Neural progenitor cell (in vitro differentiated cells): ENCODE measurements around the gene LAMTOR1. TPM values are rescaled to one million over a fixed set of nuclear protein-coding genes. Genes with fewer than 3 reads are reported as not detected.

Experiments
- DNase-seq: peaks from one replicate; pipeline ENCODE4 v3.0.0-alpha.2; 2016; ENCODE audit warnings: low spot score
- H2AFZ ChIP-seq: fragments of 200-600 bp; sonication (generic); replicated peaks from 2 replicates; pipeline ENCODE4 v1.6.1; 2016; ENCODE audit warnings: antibody characterized with exemption
- H3F3A ChIP-seq: fragments of 200-600 bp; sonication (generic); 2 replicates; pipeline ENCODE4 v1.6.1; 2016; ENCODE audit warnings: antibody characterized with exemption, low read depth
- H3K27ac ChIP-seq: fragments of 200-600 bp; sonication (generic); 2 replicates; pipeline ENCODE4 v1.5.1; 2016; ENCODE audit warnings: mild to moderate bottlenecking
- H3K27me3 ChIP-seq: fragments of 200-600 bp; sonication (generic); 2 replicates; pipeline ENCODE4 v1.6.1; 2016; ENCODE audit warnings: mild to moderate bottlenecking, moderate library complexity
- H3K36me3 ChIP-seq: fragments of 200-600 bp; sonication (generic); 2 replicates; pipeline ENCODE4 v1.5.1; 2016
- H3K4me1 ChIP-seq: fragments of 200-600 bp; sonication (generic); 2 replicates; pipeline ENCODE4 v1.6.1; 2016; ENCODE audit warnings: mixed run types
- H3K4me2 ChIP-seq: fragments of 200-600 bp; sonication (generic); 2 replicates; pipeline ENCODE4 v1.6.1; 2016
- H3K4me3 ChIP-seq: fragments of 200-600 bp; sonication (generic); 2 replicates; pipeline ENCODE4 v1.5.1; 2016
- H3K79me2 ChIP-seq: fragments of 200-600 bp; sonication (generic); 2 replicates; pipeline ENCODE4 v1.6.1; 2016; ENCODE audit warnings: low read depth
- H3K9ac ChIP-seq: fragments of 200-600 bp; sonication (generic); 2 replicates; pipeline ENCODE4 v1.6.1; 2016
- H3K9me3 ChIP-seq: fragments of 200-600 bp; sonication (generic); 2 replicates; pipeline ENCODE4 v1.5.1; 2016; ENCODE audit warnings: low read depth
- H4K20me1 ChIP-seq: fragments of 200-600 bp; sonication (generic); 2 replicates; pipeline ENCODE4 v1.6.1; 2016; ENCODE audit warnings: low read depth
- H3K27ac Mint-ChIP-seq: 3 replicates; pipeline ENCODE4 v1.8.0; 2021; ENCODE audit warnings: mixed read lengths
- H3K27me3 Mint-ChIP-seq: 2 replicates; pipeline ENCODE4 v1.8.0; 2022; ENCODE audit warnings: low read depth, mild to moderate bottlenecking, inconsistent platforms, moderate library complexity, mixed read lengths; ENCODE audit not compliant: insufficient read depth
- H3K36me3 Mint-ChIP-seq: 3 replicates; pipeline ENCODE4 v1.8.0; 2021; ENCODE audit warnings: mixed read lengths
- H3K4me1 Mint-ChIP-seq: 3 replicates; pipeline ENCODE4 v1.8.0; 2021; ENCODE audit warnings: mixed read lengths
- H3K4me3 Mint-ChIP-seq: 3 replicates; pipeline ENCODE4 v1.8.0; 2021; ENCODE audit warnings: mild to moderate bottlenecking, moderate library complexity, mixed read lengths
- H3K9me3 Mint-ChIP-seq: 3 replicates; pipeline ENCODE4 v1.8.0; 2020; ENCODE audit warnings: mixed read lengths
- EZH2 ChIP-seq: fragments of 200-600 bp; sonication (generic); IDR thresholded peaks from 2 replicates; pipeline ENCODE4 v1.6.1; 2017; ENCODE audit warnings: antibody characterized with exemption, mild to moderate bottlenecking, moderate library complexity
- EZH2phosphoT487 ChIP-seq: fragments of 200-600 bp; sonication (generic); IDR thresholded peaks from 2 replicates; pipeline ENCODE4 v1.6.1; 2017; ENCODE audit warnings: antibody characterized with exemption
- total RNA-seq: library from RNA; depleted of rRNA; stranded (reverse); fragments of >200 nt; gene quantifications from 2 replicates; pipeline ENCODE4 v1.2.3, GENCODE V29; 2015; ENCODE audit warnings: low replicate concordance
- TF ChIP-seq, protein P1 (sequence below): fragments of 200-600 bp; sonication (generic); IDR thresholded peaks from 2 replicates; pipeline ENCODE4 v1.5.1; 2017; ENCODE audit warnings: antibody characterized with exemption, mild to moderate bottlenecking

The LAMTOR1 gene
- total RNA-seq, 1 donor from 2014 or later: 41.6 TPM

DNA sequence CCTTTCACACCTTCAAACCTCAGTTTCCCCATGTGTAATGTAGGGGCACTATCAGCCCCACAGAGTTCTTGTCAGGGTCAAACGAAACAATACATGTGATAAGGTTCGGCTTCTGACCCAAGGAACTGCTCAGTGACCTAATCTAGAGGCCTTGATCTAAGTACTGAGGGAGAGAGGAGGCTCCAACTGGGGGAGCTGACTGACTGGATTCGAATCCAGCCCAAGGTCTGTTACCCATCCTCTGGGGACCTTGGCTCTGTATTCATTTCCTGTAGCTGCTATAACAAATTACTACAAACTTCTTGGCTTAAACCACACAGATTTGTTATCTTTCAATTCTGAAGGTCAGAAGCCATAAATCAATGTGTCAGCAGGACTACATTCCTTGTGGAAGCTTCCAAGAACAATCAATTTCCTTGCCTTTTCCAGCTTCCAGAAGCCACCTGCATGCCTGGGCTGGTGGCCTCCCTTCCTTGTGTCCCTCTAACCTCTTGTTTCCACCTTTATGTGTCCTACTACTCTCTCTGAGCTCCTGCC is 20.1 kb upstream of the LAMTOR1 start:
- Histone ChIP-seq H4K20me1 (no peaks in the 10 kb centered on the region), H3K27ac (no peak overlapping the region), H3K79me2 (no peaks in the 10 kb centered on the region), H3K4me2 (no peak overlapping the region), H3K9ac (no peak overlapping the region), H2AFZ (no peak overlapping the region), H3F3A (no peaks in the 10 kb centered on the region), H3K9me3 (peaks cover 9% of the 10 kb centered on the region), H3K4me3 (no peak overlapping the region), H3K4me1 (no peaks in the 10 kb centered on the region), H3K27me3 (no peaks in the 10 kb centered on the region), H3K36me3 (no peaks in the 10 kb centered on the region)
- Mint-ChIP-seq H3K27ac (no peak overlapping the region), H3K4me3 (no peak overlapping the region), H3K36me3 (no peaks in the 10 kb centered on the region), H3K27me3 (peaks cover 6% of the 10 kb centered on the region), H3K9me3 (peaks cover 4% of the 10 kb centered on the region), H3K4me1 (no peaks in the 10 kb centered on the region)
- no peak for TF ChIP-seq EZH2phosphoT487
- no peak for TF ChIP-seq EZH2
- TF ChIP-seq, protein P1, sequence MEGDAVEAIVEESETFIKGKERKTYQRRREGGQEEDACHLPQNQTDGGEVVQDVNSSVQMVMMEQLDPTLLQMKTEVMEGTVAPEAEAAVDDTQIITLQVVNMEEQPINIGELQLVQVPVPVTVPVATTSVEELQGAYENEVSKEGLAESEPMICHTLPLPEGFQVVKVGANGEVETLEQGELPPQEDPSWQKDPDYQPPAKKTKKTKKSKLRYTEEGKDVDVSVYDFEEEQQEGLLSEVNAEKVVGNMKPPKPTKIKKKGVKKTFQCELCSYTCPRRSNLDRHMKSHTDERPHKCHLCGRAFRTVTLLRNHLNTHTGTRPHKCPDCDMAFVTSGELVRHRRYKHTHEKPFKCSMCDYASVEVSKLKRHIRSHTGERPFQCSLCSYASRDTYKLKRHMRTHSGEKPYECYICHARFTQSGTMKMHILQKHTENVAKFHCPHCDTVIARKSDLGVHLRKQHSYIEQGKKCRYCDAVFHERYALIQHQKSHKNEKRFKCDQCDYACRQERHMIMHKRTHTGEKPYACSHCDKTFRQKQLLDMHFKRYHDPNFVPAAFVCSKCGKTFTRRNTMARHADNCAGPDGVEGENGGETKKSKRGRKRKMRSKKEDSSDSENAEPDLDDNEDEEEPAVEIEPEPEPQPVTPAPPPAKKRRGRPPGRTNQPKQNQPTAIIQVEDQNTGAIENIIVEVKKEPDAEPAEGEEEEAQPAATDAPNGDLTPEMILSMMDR: no peak
- DNase-seq: no peak

DNA sequence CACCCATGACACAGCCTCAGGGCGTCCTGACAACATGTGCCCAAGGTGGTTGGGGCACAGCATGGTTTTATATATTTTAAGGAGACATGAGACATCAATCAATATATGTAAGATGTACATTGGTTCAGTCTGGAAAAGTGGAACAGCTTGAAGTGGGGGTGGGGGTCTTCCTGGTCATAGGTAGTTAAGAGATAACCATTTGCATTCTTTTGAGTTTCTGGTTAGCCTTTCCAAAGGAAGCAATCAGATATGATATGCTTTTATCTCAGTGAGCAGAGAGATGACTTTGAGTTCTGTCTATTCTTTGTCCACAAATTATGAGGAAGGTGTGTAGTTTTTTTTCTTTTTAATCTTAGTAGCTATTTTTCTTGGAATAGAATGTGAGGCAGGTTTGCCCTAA is 19.5 kb upstream of the LAMTOR1 start:
- Mint-ChIP-seq H3K27me3 (peaks cover 4% of the 10 kb centered on the region), H3K27ac (no peak overlapping the region)

DNA sequence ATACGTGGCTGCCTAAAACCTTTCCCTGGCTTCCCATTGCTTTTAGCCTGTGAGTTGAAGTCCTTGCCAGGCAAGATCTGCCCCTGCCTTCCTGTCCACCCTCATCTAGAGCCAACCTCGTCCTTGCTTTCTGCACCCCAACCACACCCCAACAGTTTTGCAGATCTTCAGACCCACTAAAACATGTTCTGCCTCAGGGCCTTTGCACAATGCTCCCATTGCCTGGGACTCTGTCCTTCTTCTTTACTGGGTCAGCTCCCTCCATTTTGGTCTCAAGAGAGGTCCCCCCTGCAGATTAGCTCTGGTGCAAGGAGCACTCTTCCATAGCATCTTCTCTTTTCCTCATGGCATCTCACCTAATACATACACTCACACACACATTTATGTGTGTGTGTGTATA is 17.8 kb upstream of the LAMTOR1 start:
- DNase-seq: no peak
- TF ChIP-seq EZH2: no peak
- TF ChIP-seq EZH2phosphoT487: no peak
- TF ChIP-seq, protein P1: no peak
- Histone ChIP-seq H2AFZ (no peak overlapping the region), H3K4me1 (no peaks in the 10 kb centered on the region), H4K20me1 (no peaks in the 10 kb centered on the region), H3K4me2 (no peak overlapping the region), H3K27me3 (peaks cover 18% of the 10 kb centered on the region), H3K9ac (no peak overlapping the region), H3K4me3 (no peak overlapping the region), H3K9me3 (no peaks in the 10 kb centered on the region), H3F3A (no peaks in the 10 kb centered on the region), H3K36me3 (no peaks in the 10 kb centered on the region), H3K79me2 (no peaks in the 10 kb centered on the region), H3K27ac (no peak overlapping the region)
- Mint-ChIP-seq H3K4me1 (no peaks in the 10 kb centered on the region), H3K27ac (no peak overlapping the region), H3K4me3 (no peak overlapping the region), H3K9me3 (no peaks in the 10 kb centered on the region), H3K27me3 (peaks cover 4% of the 10 kb centered on the region), H3K36me3 (no peaks in the 10 kb centered on the region)

More for the DNA sequence above, 19.5 kb upstream of the LAMTOR1 start:
- Histone ChIP-seq H3K36me3 (no peaks in the 10 kb centered on the region), H3K4me2 (no peak overlapping the region), H2AFZ (no peak overlapping the region), H3K9ac (no peak overlapping the region), H3K4me1 (no peaks in the 10 kb centered on the region), H3K79me2 (no peaks in the 10 kb centered on the region), H3K27me3 (peaks cover 2% of the 10 kb centered on the region), H3K4me3 (no peak overlapping the region), H3K27ac (no peak overlapping the region), H3K9me3 (peaks cover 6% of the 10 kb centered on the region), H4K20me1 (no peaks in the 10 kb centered on the region), H3F3A (no peaks in the 10 kb centered on the region)
- no peaks in the 10 kb centered on the region for H3K9me3 Mint-ChIP-seq
- no peak for DNase-seq
- no peak overlapping the region for H3K4me3 Mint-ChIP-seq
- H3K4me1 Mint-ChIP-seq: no peaks in the 10 kb centered on the region
- TF ChIP-seq EZH2phosphoT487: no peak
- no peak for TF ChIP-seq EZH2
- TF ChIP-seq, protein P1: no peak
- no peaks in the 10 kb centered on the region for H3K36me3 Mint-ChIP-seq
